CD4-positive, alpha-beta T cell treated with Interleukin-6 at 100 ng/mL for 8 hours (primary cell): ENCODE measurements around the gene WDFY4.

Source experiments
- DNase-seq: peaks from one replicate; pipeline ENCODE4 v3.0.0-alpha.2; 2020; ENCODE audit warnings: mixed read lengths, low spot score

The WDFY4 gene

DNA sequence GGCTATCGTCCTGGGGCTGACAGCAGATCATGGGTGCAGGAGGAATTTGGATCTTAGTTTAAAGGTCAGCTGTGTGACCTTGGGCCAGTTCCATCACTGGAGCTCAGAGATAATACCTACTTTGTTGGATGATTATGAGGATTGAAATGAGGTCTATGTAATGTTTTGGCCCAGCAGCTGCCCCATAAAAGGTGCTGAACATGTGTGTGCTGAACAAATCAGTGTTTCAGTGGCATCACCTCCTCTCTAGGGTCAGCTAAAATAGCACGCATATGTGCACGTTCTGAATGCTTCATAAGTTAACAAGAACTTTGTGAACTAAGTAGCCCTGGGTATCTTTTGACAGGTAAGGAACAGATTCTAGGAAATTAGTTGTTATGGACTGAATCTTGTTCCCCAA, 339.8 kb downstream of the WDFY4 start:
- DNase-seq, result no peak

DNA sequence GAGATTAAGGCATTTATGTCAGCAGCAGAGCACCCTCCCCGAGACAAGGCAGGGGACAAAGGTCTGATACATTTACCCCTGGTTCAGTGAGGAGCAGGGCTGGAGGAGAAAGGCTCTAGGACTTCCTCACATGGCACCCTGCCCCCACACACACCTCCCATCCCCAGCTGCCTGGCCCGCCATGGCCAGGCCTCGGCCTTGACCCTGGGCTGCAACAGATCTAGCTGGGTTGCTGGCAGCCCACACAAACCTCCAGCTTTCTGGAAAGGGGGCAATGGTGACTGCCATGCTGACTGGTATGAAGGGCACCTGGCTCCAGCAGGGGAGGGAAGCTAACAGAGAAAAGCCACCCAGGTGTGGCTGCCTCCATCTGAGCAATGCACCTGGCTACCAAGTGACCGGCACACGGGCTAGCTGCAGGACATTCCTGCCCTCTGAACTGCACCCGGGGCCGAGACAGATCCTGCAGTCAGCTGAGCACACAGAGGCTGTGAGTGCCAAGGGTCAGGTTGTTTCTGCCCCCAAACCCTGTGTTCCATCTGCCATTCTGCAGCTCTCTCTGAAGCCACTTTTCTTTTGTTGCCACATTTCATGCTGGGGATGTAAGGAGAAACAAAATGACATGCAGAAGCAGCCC, 340.8 kb downstream of the WDFY4 start:
- DNase-seq, result no peak

GRCh38 chr10:49028639-49029038, 344.0 kb downstream of the WDFY4 start:
- no peak for DNase-seq

GRCh38 chr10:49029666-49030065, 345.0 kb downstream of the WDFY4 start:
- no peak for DNase-seq
